ENCODE measurements around the gene SLAMF6.

DNA sequence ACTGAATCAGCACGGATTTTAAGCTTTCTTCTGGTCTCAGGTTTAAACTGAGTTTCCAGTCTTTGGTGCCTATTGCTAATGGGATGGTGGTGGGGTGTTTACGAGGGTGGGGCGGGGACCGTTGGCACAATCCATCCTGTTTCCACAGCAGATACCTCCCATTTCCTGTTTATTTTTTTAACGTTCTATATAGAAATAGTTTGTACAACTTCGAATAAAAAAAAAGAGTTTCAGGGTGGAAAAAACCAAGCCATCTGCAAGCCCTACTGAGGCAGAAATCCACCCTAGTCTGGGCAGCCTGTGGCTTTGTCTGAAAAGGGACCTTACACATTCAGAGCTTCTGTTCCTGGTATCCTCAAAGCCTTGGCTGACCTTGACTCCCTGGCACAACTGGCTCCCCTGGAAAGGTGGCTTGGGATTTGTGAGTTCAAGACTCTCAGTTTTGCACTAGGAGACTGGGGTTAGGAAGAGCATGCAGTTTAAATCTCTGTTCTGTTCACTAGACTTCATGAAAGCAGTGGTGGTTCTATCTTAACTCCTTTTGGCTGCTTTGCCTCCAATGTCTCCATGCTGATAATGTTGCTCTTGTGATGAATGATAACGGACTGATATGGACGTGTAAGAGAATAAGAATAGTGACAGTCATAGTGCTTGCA lies 76.0 kb downstream of the SLAMF6 start:
- TF ChIP-seq, protein P1, sequence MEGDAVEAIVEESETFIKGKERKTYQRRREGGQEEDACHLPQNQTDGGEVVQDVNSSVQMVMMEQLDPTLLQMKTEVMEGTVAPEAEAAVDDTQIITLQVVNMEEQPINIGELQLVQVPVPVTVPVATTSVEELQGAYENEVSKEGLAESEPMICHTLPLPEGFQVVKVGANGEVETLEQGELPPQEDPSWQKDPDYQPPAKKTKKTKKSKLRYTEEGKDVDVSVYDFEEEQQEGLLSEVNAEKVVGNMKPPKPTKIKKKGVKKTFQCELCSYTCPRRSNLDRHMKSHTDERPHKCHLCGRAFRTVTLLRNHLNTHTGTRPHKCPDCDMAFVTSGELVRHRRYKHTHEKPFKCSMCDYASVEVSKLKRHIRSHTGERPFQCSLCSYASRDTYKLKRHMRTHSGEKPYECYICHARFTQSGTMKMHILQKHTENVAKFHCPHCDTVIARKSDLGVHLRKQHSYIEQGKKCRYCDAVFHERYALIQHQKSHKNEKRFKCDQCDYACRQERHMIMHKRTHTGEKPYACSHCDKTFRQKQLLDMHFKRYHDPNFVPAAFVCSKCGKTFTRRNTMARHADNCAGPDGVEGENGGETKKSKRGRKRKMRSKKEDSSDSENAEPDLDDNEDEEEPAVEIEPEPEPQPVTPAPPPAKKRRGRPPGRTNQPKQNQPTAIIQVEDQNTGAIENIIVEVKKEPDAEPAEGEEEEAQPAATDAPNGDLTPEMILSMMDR (IDR thresholded peaks at IDR 0.05): no peak
- no peak for TF ChIP-seq POLR2A (IDR thresholded peaks at IDR 0.05)

Measured in testis (tissue), 2 donors.